ENCODE data around the gene GAD1.
A peak's percentile ranks its signal among the peaks of the same experiment; 100 is the strongest.

GAD1 gene

GRCh38 chr2:170816504-170817092, at the start of gene GAD1:
TSS of gene GAD1 (plus strand) at chr2:170816887. CDS start at chr2:170818592, 1,705 bp downstream.
- DNase-seq (ENCODE audit: low spot score) = peak; percentile 69

DNA sequence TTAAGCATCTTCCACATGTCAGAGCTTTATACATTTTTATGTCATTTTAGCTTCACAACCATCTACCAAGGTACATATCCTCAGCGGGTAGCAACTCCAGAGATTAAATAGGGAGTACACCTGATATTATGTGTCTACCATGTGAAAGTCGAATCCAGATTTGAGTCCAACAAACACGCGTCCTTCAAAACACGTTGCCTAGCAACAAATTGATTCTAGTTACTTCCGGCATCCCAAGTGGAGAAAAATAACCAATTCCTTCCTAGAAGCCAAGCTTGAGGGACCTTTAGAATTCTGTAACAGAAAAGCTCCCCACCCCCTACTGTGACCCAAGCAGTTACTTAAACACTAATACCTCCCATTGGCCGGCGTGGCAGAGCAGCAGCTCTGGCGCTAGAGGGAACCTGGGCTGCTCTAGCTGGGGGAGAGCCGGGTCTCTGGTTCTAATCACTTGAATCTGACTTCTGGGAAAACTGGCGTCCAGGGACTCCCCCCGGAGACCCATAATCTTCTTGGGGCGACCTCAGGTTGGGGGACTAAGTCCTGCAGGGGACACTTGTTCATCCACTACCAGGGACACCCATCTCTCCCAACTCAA, 46.6 kb upstream of the GAD1 start, which contains the start of gene ERICH2:
Gene ERICH2, plus strand, starts transcription at position 371 of the 598 bp plus-strand sequence. CDS start 304 bp downstream, outside the sequence.
- peak; percentile 51 for DNase-seq (ENCODE audit: low spot score)

DNA sequence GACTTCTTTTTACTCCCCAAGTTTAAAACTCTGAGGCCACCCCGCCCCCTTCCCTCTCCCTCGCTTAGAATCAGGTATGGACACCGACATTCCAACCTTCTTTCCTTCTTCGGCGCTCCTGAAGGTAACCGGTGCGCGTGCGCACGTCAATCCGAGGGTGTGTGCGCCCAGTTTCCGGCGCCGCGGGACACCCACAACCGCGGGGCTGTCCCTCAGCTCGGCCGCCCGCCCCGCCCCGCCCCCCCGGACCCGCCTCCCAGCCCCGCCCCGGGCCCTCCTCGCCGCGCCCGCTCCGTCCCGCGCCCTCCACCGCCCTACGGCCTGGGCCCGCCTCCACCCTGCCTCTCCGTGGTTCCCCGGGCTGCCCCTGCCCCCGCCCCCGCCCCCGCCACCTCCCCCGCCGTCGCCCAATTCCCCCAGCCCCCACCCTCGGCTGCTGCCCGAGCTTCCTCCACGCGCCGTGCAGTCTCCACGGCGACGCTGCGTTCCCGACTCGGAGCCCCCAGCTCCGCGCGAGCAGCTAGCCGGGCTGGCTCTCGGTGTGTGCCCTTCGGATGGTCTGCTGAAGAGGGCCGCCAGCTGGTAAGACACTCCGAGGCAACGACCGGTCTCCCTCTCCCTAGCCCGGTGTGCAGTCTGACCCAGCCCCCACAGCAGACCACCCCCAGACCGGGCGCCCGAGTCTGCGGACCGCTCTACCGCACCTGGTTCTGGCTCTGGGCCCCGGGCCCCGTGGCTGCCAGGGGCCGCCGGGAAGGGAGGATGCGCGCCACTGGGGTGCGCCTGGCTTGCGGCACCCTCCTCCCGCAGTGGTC, 45.9 kb upstream of the GAD1 start:
- DNase-seq (ENCODE audit: low spot score) = peak; percentile 81

GRCh38 chr2:170771421-170771937, 45.2 kb upstream of the GAD1 start:
- DNase-seq (ENCODE audit: low spot score) = no peak

- DNase-seq (ENCODE audit: low spot score) = no peak
These were observed 44.4 kb upstream of the GAD1 start for GRCh38 chr2:170772295-170772694.

GRCh38 chr2:170774074-170774473, 42.6 kb upstream of the GAD1 start:
- DNase-seq (ENCODE audit: low spot score) = no peak

DNA sequence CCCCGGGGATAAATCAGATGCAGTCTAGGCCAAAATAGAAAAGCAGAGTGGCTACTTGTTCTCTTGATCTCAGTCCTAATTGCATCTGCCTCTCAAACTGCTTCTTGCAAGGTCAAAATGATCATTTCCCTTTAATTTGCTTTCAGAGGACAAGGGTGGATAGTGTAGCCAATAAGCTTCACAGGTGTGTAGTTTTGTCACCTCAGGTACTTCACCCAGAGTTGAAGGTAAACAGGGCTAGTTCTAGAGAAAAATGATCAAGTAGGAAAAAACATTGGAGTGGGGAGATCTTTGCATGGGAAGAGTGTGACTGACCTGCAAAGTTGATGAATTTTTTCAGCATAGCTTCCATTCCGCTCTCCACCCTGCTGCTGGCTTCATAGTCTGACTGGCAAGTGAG, 37.8 kb upstream of the GAD1 start:
- DNase-seq (ENCODE audit: low spot score) = no peak

- DNase-seq (ENCODE audit: low spot score) = no peak
These were observed 37.4 kb upstream of the GAD1 start for GRCh38 chr2:170779304-170779703.

- DNase-seq (ENCODE audit: low spot score) = no peak
These were observed 34.0 kb upstream of the GAD1 start for GRCh38 chr2:170782673-170783072.

DNA sequence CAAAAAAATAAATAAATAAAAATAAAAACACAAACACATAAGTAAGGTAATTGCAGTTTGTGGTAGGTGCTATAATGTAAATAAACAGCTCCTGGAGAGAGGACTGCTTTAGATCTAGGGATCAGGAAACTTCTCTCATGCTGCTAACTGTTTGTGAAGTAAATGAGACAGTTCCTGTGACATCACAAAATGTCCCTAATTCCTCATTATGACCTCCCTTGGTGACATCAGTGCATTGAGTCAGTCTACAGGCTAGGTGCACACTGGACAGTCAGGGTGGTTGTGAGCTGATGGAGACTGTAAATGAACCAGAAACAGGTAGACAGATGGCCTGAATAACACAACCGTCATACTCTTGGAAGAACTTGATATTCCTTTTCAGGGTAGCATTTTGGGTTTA, 33.1 kb upstream of the GAD1 start:
- DNase-seq (ENCODE audit: low spot score) = no peak

GRCh38 chr2:170798996-170799395, 17.7 kb upstream of the GAD1 start:
- DNase-seq (ENCODE audit: low spot score) = no peak

DNA sequence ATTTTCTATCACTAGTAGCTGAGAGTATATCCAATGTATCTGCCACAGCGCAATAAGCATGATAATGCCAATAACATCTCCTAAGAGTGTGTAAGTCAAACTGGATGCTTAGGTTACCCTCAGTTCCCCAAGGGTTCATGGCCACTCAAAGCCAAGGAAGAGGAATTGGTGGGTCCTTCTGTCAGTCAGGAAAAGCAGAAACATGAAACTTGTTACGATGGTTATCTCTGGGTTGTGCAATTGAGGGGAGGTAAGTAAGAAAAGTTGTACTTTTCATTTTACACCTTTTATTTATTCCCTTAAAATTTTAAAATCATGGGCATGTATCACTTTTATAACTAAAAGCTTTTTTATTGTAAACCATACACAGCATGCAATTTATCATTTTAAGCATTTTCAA, 10.1 kb upstream of the GAD1 start:
- no peak for DNase-seq (ENCODE audit: low spot score)

DNA sequence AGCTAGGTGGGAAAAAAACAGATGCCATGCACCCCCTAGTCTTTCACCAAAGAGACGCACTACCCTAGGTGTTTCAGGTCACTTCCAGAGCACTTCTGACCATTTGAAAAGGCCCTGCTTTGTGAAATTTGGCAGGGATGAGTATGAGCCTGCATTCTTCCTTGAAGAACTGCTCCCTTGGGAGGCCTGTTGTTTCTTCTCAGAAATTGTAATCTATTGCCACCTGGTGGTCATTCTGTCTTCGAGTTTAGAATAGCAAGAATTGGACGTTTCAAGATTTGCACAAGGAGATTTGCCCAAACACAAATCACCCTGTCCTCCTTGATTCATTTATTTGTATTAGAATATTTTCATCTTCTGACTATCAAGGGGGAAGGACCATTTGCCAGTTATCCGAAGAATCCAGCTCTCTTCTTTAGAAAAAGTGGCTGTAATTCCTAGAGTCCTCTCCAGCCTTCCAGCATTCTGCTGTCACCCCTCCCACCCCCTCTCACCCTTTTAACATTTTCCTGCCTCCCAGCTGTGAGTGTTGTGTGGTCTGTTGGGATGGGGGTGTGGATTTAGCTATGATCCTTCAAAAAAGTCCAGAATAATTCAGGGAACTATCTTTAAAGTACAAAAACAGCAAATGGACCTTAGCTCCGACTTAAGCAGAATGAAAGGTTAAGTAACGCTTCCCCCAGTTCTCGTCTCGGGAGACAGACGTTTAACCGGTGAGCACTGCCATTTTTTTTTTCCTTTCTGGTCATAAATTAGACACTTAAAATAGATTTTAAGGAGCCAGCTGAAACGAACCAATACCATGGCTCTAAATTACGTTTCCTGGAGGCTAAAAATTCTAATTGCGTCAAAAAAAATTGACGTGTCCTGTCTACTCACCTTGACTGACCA, 3.7 kb upstream of the GAD1 start:
- DNase-seq (ENCODE audit: low spot score) = peak; percentile 48

DNA sequence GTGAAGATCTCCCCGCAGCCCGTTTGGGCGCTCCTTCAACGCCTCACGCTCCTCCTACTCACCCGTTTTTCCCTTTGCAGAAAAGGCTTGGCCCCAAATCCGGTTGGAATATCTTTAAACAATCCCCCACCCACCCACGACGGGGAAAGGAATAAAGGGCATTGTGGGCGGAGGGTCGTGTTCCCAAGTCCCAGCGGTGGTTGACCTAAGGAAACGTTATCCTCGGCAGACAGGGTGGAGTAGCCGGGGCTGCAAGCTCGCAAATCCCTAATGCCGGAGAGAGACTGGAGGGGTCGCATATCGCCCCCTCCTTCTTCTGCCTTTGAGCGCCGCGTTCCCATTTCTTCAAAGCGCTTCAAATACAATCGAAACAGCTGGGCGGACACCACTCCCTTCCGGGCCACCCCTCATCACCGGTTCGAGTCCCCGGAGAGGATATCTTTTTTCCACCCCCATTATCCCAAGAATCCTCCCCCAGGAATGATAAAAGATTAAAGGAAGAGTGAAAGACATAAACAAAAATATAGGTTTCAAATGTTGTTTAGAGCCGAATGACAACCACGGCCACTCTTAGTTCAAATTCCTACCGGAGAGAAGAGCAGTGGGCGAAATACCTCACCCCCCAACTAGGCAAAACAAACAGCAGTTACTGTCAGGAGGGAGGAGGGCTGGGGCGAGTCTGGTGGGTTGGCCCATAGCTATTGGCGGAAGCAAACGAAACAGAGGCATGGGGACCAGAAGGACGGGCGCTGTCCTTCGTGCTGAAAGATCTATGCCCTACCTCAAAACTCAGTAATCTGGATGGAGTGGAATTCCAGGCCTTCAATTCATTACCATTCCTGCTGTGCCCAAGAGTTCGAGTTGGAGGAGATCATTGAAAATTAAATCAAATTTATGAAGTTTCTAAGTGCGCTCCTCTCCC, 2.8 kb upstream of the GAD1 start:
- no peak for DNase-seq (ENCODE audit: low spot score)

- DNase-seq (ENCODE audit: low spot score) = no peak
These were observed 2.0 kb upstream of the GAD1 start for GRCh38 chr2:170814533-170815230.

DNA sequence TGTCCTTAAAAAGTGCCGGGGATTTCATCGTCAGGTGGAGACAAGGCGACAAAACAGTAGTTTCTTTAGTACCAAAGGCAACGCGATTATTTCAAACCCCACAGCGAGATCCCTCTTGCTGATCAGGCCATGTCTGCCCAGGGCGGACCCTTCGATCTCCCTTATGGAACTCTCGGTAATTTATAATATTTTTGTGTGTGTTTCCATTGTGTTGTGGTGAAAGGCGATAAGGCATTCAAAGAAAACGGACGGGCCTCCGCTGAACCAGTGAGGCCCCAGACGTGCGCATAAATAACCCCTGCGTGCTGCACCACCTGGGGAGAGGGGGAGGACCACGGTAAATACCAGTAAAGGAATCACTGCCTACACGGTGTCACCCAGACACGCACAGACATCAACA, 1.4 kb upstream of the GAD1 start:
- no peak for DNase-seq (ENCODE audit: low spot score)

DNA sequence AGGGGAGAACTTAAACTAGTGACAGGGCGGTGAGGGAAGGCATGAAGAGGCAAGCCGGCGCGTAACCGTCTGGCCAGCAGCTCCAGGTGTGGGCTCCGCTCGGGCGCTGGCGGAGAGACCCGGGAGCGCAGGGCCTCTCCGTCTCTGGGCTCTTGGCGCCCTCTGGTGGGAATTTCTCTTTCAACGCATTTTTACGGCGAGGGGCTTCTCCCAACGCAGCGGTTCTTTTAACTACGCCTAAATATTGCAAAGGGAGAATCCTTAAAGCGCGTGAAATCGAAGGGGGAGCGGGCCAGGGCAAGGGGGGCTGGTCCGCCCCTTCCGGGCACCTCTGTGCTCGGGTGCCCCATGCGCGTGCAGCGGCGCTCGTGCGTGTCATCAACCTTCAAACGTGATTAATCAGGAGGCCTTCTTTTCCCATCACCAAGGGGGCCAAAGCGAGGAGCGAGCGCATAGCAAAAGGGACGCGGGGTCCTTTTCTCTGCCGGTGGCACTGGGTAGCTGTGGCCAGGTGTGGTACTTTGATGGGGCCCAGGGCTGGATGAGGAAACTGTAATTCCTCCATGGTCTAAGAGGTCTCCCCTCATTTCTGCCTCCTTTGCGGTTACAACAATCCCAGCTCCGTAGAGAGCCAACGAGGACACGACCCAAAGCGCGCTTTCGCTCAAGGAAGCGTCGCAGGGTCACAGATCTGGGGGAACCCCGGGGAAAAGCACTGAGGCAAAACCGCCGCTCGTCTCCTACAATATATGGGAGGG, 762 bp upstream of the GAD1 start:
- peak; percentile 75 for DNase-seq (ENCODE audit: low spot score)

DNA sequence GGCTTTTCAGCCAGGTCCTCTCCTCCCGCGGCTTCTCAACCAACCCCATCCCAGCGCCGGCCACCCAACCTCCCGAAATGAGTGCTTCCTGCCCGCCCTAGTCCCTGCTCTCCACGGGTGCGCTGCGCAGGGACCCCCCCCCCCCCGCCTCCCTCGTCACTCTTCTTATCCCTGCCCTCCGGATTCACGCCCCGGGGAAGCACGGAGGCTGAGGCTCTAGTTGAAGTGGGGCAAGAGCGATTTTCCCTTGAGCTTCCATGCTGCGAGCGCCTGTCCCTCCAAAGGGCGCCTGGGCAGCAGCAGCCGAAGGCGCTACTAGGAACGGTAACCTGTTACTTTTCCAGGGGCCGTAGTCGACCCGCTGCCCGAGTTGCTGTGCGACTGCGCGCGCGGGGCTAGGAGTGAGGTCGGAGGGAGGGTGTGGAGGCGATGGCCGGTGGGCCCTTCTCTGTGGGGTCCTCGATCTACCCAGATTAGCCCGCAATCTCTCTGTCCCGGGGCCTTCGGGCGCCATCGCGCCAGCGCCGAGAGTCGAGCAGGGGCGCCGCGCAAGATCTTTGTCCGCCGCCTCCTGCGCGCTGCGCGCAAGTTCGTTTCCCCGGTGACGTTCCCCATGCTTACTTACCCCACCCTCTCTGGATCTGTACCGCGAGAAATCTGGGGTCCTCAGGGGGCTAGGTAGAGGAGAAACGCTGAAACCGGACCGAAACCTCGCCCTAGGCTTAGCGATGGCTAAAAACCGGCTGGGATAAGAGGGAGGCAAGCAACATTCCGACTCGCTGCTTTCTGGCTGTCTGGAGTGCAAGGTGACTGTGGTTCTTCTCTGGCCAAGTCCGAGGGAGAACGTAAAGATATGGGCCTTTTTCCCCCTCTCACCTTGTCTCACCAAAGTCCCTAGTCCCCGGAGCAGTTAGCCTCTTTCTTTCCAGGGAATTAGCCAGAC, 677 bp downstream of the GAD1 start:
- no peak for DNase-seq (ENCODE audit: low spot score)

Data from germinal center (tissue), 1 donor.